ENCODE results near the gene ADAM17.

- TF ChIP-seq CTCF (IDR thresholded peaks at IDR 0.05) (no peak), POLR2A (IDR thresholded peaks at IDR 0.05) (no peak), EP300 (IDR thresholded peaks at IDR 0.05) (no peak)
Measured at GRCh38 chr2:9508931-9509330, 46.7 kb downstream of the ADAM17 start.
